ENCODE measurements around the gene TUFM. TPM values are rescaled to one million over a fixed set of nuclear protein-coding genes. Genes with fewer than 3 reads are reported as not detected.
A peak's percentile ranks its signal among the peaks of the same experiment; 100 is the strongest.
"Not testable (repeated sequence)": the region's sequence is repeated elsewhere in the genome, so short reads cannot be mapped to it uniquely, and the experiment has no call there.

Gene TUFM
- total RNA-seq, 1 donor from 2014 or later = 69.4 TPM

DNA sequence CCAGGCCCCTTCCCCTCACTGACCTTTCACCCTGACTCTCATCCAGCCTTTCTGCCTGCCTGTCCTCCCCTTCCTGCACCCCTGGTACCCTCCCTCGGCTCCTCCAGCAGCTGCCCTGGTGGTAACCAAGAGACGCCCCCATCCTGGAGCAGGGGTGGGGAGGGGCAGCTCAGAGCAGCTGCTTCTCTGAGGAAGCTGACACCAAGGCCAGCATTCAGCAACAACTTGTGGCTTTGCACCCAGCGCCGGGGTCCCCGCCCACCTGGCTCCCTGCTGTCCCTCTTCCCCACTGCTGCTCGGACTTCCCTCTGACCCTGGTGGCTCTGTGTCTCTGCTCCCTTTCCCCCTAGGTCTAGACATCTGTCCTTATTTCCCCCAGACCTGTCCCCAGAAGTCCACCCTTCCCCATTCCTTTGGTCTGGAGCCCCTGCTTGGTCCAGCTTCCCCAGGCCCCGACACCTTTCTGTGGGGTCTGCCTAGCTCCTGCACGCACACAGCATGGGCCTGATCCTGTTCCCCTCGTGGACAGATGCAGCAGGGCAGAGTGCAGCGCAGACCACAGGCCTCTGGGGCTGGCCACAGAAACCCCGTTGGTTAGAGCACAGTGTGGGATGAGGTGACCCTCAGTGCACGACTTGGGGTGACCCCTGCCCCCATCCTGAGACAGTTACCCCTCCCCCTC, 31.0 kb upstream of the TUFM start:
- intact Hi-C loops (cut with DNase I) = no loop called here
- DNase-seq (ENCODE audit: low spot score) (no peak), ATAC-seq (no peak)

DNA sequence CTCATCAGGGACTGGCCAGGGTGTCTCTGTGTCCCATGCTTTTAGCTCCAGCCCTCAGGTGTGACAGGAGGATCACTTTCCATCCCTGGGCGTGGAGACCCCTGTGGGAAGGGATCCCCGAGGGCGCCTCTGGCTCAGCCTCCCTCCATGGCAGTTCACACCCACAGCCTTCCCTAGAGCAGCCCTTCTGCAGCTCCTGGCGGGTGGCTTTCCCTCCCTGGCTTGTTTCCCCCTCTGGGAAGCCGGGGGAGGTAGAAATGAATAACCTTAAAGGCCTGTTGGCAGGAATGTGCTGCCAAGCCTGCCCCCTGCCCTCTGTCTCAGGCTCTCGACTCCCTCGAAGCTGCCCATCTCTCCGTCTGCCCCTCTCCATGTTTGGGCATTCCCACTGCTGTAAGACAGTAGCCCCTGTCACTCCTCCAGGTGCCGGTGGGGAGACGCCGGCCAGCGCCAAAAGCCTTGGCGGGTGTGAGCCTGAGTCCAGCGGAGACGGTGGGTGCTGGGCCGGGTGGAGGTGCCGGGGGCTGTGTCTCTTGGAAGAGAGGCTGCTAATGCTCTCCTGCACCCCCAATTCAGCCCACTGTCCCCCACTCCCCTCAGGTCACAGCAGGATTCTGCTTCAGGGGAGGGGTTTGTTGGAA, 30.0 kb upstream of the TUFM start:
- DNase-seq (ENCODE audit: low spot score) (no peak), ATAC-seq (no peak)
- intact Hi-C loops (cut with DNase I) = no loop called here

DNA sequence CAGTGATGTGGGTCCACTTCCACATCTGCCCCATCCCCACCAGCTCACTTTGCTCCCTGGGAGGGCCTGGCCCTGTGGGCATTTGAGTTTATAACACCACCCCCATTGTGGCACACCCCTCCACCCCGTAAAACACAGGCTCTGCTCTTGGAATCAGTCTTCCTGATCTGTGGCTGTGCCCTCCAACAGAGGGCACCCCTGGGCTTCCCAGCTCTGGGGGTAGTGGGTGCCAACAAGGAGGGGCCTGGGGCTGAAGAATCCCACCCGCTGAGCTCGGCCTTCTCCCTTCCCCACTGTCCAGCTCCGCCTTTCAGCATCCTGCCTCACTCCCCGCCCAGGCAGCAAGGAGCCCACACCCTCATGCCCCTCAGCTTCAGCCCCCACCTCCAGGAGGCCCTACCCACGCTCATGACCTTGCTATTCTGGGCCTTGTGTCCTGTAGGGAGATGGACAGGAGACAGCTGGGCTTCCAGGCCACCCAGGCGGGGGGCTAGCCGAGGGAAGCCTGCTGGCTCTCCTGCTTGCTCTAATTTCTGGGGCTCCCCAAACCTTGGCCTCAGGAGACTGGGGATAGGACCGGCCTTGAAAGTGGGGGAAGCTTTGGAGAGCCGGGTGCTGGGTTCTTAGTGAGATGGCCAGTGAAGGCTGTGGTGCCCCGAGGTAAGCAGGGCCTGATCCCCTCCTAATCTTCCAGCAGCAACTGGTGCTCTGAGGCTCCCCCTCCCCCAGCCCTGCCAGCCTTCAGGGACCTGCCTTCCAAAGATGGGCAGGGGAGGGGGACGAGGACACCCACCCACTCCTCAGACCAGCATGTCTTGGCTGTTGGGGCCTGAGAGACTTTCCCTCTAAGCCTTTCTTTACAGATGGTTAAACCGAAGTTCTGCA, 29.2 kb upstream of the TUFM start:
- intact Hi-C loops (cut with DNase I) = no loop called here
- ATAC-seq = no peak
- DNase-seq (ENCODE audit: low spot score) = no peak

DNA sequence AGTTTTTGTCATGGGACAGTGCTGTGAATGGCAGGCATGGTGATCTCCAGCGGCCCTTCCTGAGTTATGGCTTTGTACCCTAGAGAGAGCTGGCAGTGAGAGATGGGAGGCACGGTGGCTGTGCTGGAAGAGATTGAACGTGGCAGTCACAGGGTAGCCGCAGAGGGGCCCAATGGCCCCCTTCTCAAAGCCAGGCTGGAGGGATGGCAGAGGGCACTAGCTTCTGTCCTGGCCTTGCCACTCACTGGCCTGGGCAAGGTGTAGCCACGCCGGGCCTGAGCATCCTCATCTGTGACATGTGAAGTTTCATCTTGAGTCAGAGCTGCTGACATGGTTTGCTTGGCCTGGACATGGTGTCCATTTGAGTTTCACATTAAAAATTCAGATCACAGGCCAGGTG, 28.3 kb upstream of the TUFM start:
- ATAC-seq (no peak), DNase-seq (ENCODE audit: low spot score) (no peak)
- intact Hi-C loops (cut with DNase I) = no loop called here

DNA sequence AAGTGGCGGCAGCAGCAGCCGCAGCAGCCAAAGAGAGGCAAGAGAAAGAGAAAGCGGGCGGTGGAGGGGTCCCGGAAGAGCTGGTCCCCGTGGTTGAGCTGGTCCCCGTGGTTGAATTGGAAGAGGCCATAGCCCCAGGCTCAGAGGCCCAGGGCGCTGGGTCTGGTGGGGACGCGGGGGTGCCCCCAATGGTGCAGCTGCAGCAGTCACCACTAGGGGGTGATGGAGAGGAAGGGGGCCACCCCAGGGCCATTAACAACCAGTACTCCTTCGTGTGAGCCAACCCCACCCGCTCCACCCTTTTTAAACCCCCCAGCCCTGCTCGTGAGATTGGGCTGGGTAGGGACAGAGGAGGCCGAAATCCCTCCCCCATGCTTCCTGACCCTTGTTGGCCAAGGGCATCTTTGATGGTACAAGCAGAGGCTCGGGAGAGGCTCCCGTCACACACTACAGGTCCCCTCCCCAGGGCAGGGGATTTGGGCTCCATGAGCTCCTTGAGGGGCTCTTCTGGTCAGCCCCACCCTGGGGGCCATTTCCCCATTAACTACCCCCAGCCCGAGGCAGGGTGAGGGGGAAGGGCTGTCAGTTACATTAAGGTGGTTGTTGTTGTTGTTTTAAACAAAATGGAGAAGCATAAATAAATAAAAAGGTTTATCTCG, 27.5 kb upstream of the TUFM start:
- ATAC-seq (no peak), DNase-seq (ENCODE audit: low spot score) (no peak)
- intact Hi-C loops (cut with DNase I) = no loop called here

DNA sequence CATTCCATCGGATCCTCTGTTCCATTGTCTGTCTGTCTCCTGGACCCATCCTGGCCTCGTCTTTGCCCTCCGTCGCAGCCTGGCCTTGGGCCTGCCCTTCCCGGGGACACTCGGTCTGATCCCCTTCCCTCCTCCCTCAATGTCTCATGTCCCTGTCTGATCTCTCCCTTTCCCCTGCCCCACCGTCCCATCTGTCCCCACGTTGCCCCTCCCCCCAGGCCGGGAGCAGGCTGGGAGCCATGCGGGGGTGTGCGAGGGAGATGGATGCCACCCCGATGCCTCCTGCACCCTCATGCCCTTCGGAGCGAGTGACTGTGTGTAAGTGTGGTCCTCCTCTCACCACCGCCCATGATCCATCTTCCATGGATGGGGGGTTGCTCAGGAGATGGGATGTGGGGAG, 26.8 kb upstream of the TUFM start:
- ATAC-seq (no peak), DNase-seq (ENCODE audit: low spot score) (no peak)
- intact Hi-C loops (cut with DNase I) = no loop called here

DNA sequence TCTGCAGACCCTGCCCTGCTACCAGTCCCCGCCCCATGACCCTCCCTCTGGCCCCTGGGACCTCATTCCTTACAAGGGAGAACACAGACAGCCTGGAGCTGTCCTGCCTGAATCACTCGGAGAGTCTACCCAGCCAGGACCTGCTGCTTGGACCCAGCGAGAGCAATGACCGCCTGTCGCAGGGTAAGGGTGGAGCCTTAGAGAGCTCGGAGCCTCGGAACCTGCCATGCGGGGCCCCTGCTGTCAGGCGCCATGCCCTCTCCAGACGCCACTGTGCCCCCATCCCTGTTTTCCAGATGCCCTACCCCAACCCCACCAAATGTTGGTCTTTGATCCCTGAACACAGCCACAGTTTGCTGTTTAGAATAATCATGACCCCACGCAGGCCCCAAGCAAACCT, 23.1 kb upstream of the TUFM start:
- ATAC-seq = no peak
- intact Hi-C loops (cut with DNase I) = no loop called here
- no peak for DNase-seq (ENCODE audit: low spot score)

DNA sequence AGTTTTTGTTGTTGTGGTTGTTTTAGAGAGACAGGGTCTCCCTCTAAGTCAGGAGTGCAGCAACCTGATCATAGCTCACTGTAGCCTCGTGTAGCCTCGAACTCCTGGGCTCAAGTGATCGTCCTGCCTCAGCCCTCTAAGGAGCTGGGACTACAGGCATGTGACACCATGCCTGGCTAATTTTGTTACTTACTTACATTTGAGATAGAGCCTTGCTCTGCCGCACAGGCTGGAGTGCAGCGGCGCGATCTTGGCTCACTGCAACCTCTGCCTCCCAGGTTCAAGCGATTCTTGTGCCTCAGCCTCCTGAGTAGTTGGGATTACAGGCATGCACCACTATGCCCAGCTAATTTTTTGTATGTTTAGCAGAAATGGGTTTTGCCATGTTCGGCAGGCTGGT, 21.5 kb upstream of the TUFM start:
- ATAC-seq; DNase-seq (ENCODE audit: low spot score); intact Hi-C loops (cut with DNase I): not testable (repeated sequence)

DNA sequence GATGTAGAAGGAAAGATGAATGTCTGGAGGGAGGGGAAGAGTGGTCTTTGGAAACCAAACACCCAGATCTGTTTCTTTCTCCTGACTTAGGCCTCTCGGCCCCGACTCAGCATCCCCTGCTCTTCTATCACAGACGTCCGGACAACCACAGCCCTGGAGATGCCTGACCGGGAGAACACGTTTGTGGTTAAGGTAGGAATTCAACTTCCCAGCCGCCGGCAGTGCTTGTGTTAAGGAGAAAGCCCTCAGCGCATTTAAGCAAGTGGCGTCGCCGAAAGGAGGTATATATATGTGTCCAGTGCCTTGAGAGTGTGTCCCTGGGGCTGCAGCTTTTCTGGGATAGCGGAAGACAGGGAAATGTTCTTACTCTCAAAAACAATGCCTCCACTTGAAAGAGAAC, 21.1 kb upstream of the TUFM start:
- no peak for ATAC-seq
- DNase-seq (ENCODE audit: low spot score) = no peak
- intact Hi-C loops (cut with DNase I) = no loop called here

DNA sequence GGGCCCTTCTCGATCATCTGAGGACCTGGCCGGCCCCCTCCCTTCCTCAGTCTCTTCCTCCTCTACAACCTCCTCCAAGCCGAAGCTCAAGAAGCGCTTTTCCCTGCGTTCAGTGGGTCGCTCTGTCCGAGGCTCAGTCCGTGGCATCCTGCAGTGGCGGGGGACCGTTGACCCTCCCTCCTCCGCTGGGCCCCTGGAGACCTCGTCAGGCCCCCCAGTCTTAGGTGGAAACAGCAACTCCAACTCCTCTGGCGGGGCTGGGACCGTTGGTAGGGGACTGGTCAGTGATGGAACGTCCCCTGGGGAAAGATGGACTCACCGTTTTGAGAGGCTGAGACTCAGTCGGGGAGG, 20.3 kb upstream of the TUFM start:
- ATAC-seq (no peak), DNase-seq (ENCODE audit: low spot score) (no peak)
- intact Hi-C loops (cut with DNase I) = no loop called here

DNA sequence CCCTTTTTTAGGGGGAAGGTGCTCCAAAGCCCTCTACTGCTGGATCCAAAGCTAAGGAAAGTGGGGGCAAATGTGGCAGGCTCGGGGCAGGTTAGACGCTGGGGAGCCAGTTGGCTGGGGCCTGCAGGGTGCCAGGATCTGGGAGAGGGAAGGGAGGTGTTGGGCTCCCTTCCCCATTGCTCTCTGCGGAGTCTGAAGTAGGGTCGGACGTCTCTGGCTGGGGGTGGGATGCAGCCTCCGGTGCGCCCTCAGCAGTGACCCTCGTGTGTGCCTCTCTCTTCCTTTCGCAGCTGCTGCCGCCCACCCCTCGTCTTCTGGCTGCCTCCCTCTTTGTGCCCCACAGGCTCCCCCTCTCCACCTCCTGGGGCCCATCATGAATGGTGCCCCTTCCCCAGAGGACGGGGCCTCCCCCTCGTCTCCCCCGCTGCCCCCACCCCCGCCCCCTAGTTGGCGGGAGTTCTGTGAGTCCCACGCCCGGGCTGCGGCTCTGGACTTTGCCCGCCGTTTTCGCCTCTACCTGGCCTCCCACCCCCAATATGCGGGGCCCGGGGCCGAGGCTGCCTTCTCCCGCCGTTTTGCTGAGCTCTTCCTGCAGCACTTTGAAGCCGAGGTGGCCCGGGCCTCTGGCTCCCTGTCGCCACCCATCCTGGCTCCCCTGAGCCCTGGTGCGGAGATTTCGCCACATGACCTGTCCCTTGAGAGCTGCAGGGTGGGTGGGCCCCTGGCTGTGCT, 19.7 kb upstream of the TUFM start:
- intact Hi-C loops (cut with DNase I) = no loop called here
- DNase-seq (ENCODE audit: low spot score) (no peak), ATAC-seq (no peak)

DNA sequence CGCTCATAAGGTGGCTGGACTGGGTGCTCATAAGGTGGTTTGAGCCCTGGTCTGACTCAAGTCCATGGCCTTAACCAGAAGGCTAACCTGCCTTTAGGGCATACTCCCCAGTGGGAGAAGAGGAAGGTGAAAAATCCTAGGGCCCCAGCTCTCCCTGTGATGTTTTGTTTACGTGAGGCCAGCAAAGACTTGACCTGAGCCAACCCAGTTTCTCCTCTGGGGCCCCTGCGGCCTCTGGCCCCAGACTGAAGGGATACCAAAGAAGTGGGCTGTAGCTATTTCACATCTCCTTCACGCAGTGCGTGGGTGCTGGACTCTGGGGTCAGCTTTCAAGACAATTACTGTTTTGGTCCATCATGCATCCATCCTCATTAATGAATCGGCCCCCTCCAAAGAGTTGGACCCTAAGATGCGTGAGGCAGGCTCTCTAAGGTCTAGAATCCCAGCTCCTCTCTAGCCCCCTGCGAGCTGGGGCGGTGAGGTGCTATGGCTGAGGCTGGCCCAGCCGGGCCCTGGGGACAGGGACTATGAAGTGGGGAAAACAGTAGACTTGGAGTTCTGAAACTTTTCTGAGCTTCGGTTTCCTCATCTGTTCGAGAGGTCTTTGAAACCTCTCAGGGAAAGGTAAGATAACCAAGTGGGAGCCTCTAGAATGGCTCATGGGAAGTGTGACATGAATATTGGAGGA, 19.0 kb upstream of the TUFM start:
- DNase-seq (ENCODE audit: low spot score) (no peak), ATAC-seq (no peak)
- intact Hi-C loops (cut with DNase I) = no loop called here

DNA sequence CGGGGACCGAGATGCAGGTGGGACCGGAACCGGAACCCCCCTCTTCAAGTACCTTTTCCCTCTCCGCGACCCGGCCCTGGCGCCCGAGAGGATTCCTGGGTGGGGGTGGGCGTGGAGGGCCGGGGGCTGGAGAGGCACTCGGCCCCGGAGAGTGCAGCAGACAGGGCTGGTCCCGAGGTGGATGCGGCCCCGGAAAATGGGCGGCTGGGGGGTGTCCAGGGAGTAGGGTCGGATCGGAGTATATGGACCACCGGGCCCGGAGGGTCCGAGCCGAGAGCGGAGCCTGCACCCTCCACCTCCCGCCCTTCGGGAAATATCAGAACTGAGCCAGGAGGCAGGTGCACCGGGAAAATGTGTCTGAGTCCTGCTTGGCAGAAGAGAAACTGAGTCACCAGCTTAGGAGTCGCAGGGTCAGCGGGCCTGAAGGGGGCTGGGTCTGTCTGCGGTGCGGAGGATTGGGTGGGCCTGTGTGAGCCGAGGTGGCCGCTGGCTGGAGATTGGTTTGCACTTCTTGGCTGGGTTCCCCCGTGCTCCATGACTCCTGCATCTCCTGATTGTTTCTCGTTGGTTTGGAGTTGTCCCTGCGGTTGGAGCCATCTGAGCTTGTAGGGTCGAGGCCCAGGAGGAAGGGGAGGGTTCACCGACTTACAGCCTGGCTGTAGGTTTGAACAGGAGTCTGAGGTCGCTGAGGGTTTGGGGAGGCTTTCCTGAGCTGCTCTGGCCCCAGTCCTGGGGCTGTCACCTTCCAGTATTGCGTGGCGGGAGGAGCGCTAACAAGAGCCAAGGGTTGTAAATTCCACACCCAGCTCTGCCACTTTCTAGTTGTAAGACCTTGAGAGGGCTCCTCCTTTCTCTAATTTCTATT, 18.0 kb upstream of the TUFM start:
- intact Hi-C loops (cut with DNase I) = no loop called here
- peak; percentile 4 for ATAC-seq
- no peak for DNase-seq (ENCODE audit: low spot score)

DNA sequence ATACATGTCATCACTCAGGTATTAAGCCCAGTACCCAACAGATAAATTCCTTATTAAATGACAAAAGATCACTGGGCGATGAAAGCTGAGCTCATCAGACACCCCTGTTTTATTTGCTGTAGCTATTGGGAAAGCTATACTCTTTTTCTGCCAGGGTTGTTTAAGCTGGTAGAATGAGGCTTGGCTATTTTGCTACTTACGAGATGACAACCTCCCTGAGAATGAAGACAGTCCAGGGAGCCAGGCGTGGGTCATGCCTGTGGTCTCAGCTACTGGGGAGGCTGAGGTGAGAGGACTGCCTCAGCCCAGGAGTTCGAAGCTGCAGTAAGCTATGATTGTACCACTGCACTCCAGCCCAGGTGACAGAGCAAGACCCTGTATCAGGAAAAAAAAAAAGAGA, 13.2 kb upstream of the TUFM start:
- intact Hi-C loops (cut with DNase I) = no loop called here
- ATAC-seq (no peak), DNase-seq (ENCODE audit: low spot score) (no peak)

DNA sequence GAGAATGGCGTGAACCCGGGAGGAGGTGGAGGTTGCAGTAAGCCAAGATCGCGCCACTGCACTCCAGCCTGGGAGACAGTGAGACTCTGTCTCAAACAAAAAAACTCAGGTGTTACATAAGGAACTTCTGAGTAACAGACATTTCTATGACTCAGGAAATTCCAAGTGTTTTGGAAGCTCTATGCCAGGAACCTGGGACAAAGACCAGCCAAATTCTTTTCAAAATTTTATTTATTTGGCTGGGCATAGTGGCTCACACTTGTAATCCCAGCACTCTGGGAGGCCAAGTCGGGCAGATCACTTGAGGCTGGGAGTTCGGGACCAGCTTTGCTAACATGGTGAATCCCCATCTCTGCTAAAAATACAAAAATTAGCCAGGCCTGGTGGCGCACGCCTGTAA, 12.3 kb upstream of the TUFM start:
- DNase-seq (ENCODE audit: low spot score) (no peak), ATAC-seq (no peak)
- intact Hi-C loops (cut with DNase I) = no loop called here

DNA sequence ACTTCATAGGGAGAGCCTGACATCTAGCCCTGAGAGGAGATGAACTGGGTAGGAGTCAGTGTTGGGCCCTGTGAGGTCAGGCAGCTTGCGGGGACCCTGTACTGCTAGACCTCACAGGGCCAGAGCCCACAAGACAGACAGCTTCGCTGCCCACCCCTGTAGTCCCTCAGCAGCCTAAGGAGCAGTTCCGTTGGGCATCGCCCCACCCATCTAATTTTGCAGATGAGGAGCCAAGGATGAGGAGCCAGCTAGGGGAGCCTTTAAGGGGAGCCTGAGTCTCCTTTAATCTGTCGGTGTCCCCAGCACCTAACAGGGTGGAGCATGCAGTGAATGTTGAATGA, 755 bp upstream of the TUFM start:
- intact Hi-C loops (cut with DNase I) = loop anchor here (10.0 kb wide), 1 partner anchor 98 kb away; no protein-coding TSS in a partner anchor
- peak; percentile 37 for ATAC-seq
- DNase-seq (ENCODE audit: low spot score) = no peak

DNA sequence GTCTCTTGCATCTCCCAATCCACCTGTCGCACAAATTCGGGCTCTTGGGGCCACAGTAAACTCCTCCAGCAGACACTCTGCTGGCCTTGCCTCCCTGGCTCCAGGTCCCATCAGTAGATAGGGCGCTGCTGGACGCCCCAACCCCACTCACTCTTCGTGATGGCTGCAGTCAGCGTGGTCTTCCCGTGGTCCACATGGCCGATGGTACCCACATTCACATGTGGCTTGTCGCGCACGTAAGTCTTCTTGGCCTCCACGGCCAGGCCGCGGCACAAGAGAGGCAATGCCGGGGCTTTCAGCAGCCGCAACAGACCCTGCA, 428 bp downstream of the TUFM start:
- intact Hi-C loops (cut with DNase I) = loop anchor here (10.0 kb wide), 1 partner anchor 99 kb away; no protein-coding TSS in a partner anchor
- DNase-seq (ENCODE audit: low spot score) = no peak
- ATAC-seq = no peak

DNA sequence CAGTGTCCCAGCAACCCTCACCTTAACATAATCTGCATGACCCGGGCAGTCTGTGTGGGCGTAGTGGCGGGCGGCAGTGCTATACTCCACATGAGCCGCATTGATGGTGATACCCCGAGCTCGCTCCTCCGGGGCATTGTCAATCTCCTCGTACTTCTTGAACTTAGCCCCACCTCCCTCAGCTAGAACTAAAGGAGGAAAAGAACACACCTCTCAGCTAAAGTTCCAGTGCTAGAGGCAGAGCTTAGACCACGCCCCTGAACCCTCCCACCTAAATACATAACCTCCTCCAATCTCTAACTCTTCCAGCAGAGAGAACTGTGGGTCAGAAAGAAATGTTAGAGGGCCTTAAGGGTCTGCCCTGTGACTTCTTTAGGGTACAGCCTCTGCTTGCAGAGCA, 855 bp downstream of the TUFM start:
- intact Hi-C loops (cut with DNase I) = loop anchor here (10.0 kb wide), 1 partner anchor 100 kb away; no protein-coding TSS in a partner anchor
- DNase-seq (ENCODE audit: low spot score) = no peak
- no peak for ATAC-seq
